Lower leg skin (tissue), 3 donors: ENCODE data around the gene GPR137C.

Experiments
- POLR2A ChIP-seq, 2 donors: fragments of 450-650 bp; IDR thresholded peaks; one replicate each; pipeline ENCODE4 v1.6.1; 2016 to 2017; ENCODE audit warnings: antibody characterized with exemption in 2 of 2, mild to moderate bottlenecking in 1 of 2, moderate library complexity in 1 of 2
- TF ChIP-seq, protein P1 (sequence below), 3 donors: fragments of 450-650 bp; IDR thresholded peaks; one replicate each; pipeline ENCODE4 v1.5.1; 2016; ENCODE audit warnings: antibody characterized with exemption in 3 of 3, mild to moderate bottlenecking in 3 of 3, moderate library complexity in 2 of 3

DNA sequence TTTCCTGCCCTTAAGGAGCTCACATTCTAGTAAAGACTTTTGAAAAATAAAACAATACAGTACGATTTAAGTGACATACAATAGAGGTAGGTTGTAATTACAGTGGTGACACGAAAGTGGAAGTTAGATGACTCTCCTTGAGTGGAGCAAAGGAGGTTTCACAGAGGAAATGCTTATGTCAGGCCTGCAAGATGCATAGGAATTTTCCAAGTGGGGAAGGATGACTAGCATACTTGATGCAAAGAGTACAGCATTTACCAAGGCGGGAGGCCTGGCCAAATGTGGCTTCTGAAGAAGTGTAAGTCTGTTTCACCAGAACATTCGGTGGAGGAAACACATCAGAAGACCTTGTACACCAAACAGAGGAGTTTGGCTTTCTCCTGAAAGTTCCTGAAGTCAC, 87.5 kb downstream of the GPR137C start:
- TF ChIP-seq, protein P1, sequence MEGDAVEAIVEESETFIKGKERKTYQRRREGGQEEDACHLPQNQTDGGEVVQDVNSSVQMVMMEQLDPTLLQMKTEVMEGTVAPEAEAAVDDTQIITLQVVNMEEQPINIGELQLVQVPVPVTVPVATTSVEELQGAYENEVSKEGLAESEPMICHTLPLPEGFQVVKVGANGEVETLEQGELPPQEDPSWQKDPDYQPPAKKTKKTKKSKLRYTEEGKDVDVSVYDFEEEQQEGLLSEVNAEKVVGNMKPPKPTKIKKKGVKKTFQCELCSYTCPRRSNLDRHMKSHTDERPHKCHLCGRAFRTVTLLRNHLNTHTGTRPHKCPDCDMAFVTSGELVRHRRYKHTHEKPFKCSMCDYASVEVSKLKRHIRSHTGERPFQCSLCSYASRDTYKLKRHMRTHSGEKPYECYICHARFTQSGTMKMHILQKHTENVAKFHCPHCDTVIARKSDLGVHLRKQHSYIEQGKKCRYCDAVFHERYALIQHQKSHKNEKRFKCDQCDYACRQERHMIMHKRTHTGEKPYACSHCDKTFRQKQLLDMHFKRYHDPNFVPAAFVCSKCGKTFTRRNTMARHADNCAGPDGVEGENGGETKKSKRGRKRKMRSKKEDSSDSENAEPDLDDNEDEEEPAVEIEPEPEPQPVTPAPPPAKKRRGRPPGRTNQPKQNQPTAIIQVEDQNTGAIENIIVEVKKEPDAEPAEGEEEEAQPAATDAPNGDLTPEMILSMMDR (IDR thresholded peaks at IDR 0.05), result no peak
- no peak for TF ChIP-seq POLR2A (IDR thresholded peaks at IDR 0.05)
